Stomach (tissue), 9 donors: Measurements from ENCODE around the gene C17orf67. TPM values are rescaled to one million over a fixed set of nuclear protein-coding genes. Genes with fewer than 3 reads are reported as not detected.

Source experiments
- DNase-seq, 2 donors: peaks; one replicate each; pipeline versions ENCODE4 v3.0.0 to v3.0.0-alpha.2; 2013 to 2019
- H3K27ac ChIP-seq, 5 donors: fragments of 200-600 bp in 4 of 5; sonication (generic) in 4 of 5; one replicate each; pipeline ENCODE4 v1.5.1; 2013 to 2019; ENCODE audit warnings: mild to moderate bottlenecking in 1 of 5, moderate library complexity in 1 of 5
- H3K27me3 ChIP-seq, 3 donors: fragments of 200-600 bp; sonication (generic); one replicate each; pipeline ENCODE4 v1.5.1; 2017 to 2019; ENCODE audit warnings: mixed run types in 1 of 3
- H3K36me3 ChIP-seq, 4 donors: fragments of 200-600 bp; sonication (generic); 1 replicate in 3 of 4; 2 replicates in 1 of 4; pipeline ENCODE4 v1.5.1; 2016 to 2019
- H3K4me1 ChIP-seq, 4 donors: fragments of 200-600 bp; sonication (generic); one replicate each; pipeline ENCODE4 v1.5.1; 2016 to 2019
- H3K4me3 ChIP-seq, 4 donors: fragments of 200-600 bp; sonication (generic) in 3 of 4; one replicate each; pipeline ENCODE4 v1.5.1; 2016 to 2019; ENCODE audit warnings: mild to moderate bottlenecking in 1 of 4
- H3K9me3 ChIP-seq, 4 donors: fragments of 200-600 bp; sonication (generic); one replicate each; pipeline ENCODE4 v1.5.1; 2016 to 2019
- EP300 ChIP-seq: sonication (generic); formaldehyde crosslinking; IDR thresholded peaks from one replicate; pipeline ENCODE4 v1.6.1; 2017; ENCODE audit warnings: antibody characterized with exemption
- POLR2A ChIP-seq, 4 donors: fragments of 450-650 bp; IDR thresholded peaks; one replicate each; pipeline ENCODE4 v1.6.1; 2016; ENCODE audit warnings: antibody characterized with exemption in 4 of 4, control low read depth in 2 of 4, mild to moderate bottlenecking in 1 of 4, moderate library complexity in 1 of 4
- POLR2AphosphoS5 ChIP-seq, 3 donors: sonication (generic); formaldehyde crosslinking; IDR thresholded peaks; one replicate each; pipeline ENCODE4 v1.6.1; 2016; ENCODE audit warnings: antibody characterized with exemption in 3 of 3
- WGBS, 5 donors: extraction: QIAGEN DNeasy Blood & Tissue Kit in 3 of 5; methylation state at CpG; one replicate each; pipeline versions ENCODE4 v1.1.5 to v1.1.7; 2013 to 2018; 5-methylcytosine and 5-hydroxymethylcytosine counted together
- intact Hi-C: fragments of 100-400 bp; cut with DNase I; formaldehyde crosslinking; loops from one replicate; pipeline ENCODE4 v1.15.1; 2023; ENCODE audit warnings: low total_unique reads
- polyA plus RNA-seq, 3 donors: library from polyadenylated mRNA; stranded (reverse); fragments of 200-250 nt; gene quantifications; one replicate each; pipeline ENCODE4 v1.2.3, GENCODE V29; 2013
- total RNA-seq, 5 donors: library from RNA; depleted of rRNA; stranded (reverse); fragments of >200 nt; gene quantifications; one replicate each; pipeline versions ENCODE4 v1.1.0 to v1.2.3, GENCODE V29; 2014 to 2016
- TF ChIP-seq, protein P1 (sequence below), 7 experiments: fragments of 450-650 bp in 4 of 7; fragments of 200-600 bp in 3 of 7; sonication (generic) in 3 of 7; IDR thresholded peaks; one replicate each; pipeline ENCODE4 v1.5.1; 2016 to 2019; ENCODE audit warnings: antibody characterized with exemption in 7 of 7, control low read depth in 2 of 7, mild to moderate bottlenecking in 1 of 7
- donor health status: healthy with polysubstance abuse.
- donor health status: Bipolar disorder and iron deficiency.
- donor health status: healthy.

The C17orf67 gene
- total and polyA plus RNA-seq, 8 donors = 0.72 to 4.6 (median 1.5) TPM; not detected in 2

DNA sequence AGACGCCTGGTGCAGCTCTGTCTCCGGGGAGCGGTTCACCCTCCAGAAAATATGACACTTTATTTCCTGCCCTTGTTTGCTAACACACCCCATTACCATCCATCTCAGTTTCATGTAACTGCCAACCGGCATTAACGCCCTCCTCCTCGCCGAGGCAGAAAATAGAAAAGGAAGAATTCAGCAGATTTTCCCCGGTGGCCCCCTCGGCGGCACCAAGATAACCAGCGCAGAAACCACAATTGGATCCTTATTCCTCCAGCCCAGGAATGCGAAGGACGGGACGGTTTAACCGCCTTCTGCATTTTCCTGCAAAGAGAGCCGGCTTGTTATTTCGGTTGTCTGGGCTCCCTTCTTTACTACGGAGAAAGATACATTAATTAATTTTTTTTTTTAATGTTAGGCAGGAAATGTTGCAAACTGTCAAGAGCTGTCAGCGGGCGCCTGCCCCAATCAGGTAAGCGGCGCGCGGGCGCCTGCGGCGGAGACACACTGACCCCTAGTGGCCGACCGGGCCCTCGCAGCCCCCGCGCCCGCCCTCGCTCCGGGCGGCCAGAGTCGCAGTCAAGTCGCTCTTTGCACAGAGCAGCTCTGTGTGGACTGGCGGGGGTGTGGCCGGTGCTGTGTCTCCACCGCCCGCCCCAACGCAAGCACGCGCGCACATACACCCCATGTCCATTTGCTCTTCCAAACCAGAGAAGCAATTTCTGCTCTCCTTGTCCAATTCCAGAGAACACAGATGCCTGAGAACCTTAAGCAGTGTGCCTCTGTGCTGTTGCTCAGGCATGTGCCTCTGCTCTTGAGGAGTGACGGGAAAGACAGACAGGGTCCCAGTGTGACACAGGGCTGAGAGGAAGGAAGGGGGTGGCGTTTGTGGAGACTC, 53.6 kb downstream of the C17orf67 start:
- H3K4me3 ChIP-seq = peak overlapping the region; percentile 31 to 42 (median 33)
- WGBS, 5 donors = 1 to 2% (median 1%) methylated on average over 42 to 48 of the region's 48 CpGs
- TF ChIP-seq, protein P1, sequence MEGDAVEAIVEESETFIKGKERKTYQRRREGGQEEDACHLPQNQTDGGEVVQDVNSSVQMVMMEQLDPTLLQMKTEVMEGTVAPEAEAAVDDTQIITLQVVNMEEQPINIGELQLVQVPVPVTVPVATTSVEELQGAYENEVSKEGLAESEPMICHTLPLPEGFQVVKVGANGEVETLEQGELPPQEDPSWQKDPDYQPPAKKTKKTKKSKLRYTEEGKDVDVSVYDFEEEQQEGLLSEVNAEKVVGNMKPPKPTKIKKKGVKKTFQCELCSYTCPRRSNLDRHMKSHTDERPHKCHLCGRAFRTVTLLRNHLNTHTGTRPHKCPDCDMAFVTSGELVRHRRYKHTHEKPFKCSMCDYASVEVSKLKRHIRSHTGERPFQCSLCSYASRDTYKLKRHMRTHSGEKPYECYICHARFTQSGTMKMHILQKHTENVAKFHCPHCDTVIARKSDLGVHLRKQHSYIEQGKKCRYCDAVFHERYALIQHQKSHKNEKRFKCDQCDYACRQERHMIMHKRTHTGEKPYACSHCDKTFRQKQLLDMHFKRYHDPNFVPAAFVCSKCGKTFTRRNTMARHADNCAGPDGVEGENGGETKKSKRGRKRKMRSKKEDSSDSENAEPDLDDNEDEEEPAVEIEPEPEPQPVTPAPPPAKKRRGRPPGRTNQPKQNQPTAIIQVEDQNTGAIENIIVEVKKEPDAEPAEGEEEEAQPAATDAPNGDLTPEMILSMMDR (IDR thresholded peaks at IDR 0.05) = peak in 5 of 7 experiments; percentile 71 to 99 (median 97)
- no peak for TF ChIP-seq POLR2AphosphoS5 (IDR thresholded peaks at IDR 0.05)
- H3K4me1 ChIP-seq = peaks cover 5 to 12% (median 11%) of the 10 kb centered on the region in 4 donors
- H3K27me3 ChIP-seq = peaks cover 0 to 53% (median 14%) of the 10 kb centered on the region in 3 donors
- no peaks in the 10 kb centered on the region for H3K36me3 ChIP-seq
- no peak overlapping the region for H3K27ac ChIP-seq
- no peaks in the 10 kb centered on the region for H3K9me3 ChIP-seq
- intact Hi-C loops = no loop called here
- DNase-seq = peak; percentile 85 to 92

DNA sequence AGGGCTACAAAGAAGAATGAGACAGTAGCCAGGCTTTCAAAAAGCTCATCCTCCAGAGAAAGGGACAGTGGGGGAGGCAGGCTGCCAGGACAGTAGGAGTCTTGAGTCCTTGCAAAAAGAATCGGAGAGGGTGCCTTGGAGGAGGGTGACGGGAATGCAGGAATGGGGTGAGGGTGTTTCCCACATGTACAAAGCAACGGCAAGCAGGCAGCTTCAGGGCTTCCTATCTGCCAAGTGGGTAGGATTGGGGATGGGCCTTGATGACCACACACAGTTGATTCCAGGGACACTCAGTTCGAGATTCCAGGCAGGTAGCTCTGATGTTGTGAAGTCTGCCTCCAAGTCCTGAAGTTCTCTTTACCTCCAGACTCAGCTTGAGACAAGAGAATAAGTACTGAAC, 54.4 kb downstream of the C17orf67 start:
- H3K4me1 ChIP-seq = peaks cover 5 to 12% (median 11%) of the 10 kb centered on the region in 4 donors
- DNase-seq = no peak
- intact Hi-C loops = no loop called here
- no peaks in the 10 kb centered on the region for H3K9me3 ChIP-seq
- no peaks in the 10 kb centered on the region for H3K36me3 ChIP-seq
- H3K4me3 ChIP-seq = no peak overlapping the region
- peaks cover 0 to 53% (median 14%) of the 10 kb centered on the region in 3 donors for H3K27me3 ChIP-seq
- TF ChIP-seq POLR2AphosphoS5 (IDR thresholded peaks at IDR 0.05) (no peak), POLR2A (IDR thresholded peaks at IDR 0.05) (no peak)
- 66 to 79% (median 71%) methylated on average over 4 of the region's 4 CpGs for WGBS, 5 donors
- H3K27ac ChIP-seq = no peak overlapping the region

DNA sequence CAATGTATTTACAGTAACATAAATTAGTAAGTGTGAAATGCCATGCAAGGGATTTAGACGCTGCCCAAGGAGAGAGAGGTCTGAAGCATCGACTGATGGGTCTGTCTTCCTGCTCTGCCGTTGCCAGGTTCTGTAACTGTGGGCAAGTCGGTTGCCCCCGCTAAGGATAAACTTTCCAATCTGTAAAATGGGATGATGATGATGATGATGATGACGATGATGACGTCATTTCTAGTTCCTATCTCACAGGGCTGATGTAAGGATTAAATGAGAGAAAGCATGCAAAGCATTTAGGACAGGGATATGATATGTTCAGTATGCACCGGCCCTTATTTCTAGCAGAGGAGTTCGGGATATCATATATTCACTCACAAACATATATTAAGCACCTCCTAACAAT, 54.8 kb downstream of the C17orf67 start:
- H3K9me3 ChIP-seq = no peaks in the 10 kb centered on the region
- intact Hi-C loops = no loop called here
- no peak for TF ChIP-seq POLR2AphosphoS5 (IDR thresholded peaks at IDR 0.05)
- TF ChIP-seq EP300 = no peak
- TF ChIP-seq, protein P1 (IDR thresholded peaks at IDR 0.05) = no peak
- TF ChIP-seq POLR2A (IDR thresholded peaks at IDR 0.05) = no peak
- peaks cover 0 to 53% (median 14%) of the 10 kb centered on the region in 3 donors for H3K27me3 ChIP-seq
- WGBS, 5 donors = 86 to 90% (median 87%) methylated on average over 9 of the region's 9 CpGs
- H3K27ac ChIP-seq = no peak overlapping the region
- peaks cover 5 to 12% (median 11%) of the 10 kb centered on the region in 4 donors for H3K4me1 ChIP-seq
- DNase-seq = no peak
- no peak overlapping the region for H3K4me3 ChIP-seq
- H3K36me3 ChIP-seq = no peaks in the 10 kb centered on the region

DNA sequence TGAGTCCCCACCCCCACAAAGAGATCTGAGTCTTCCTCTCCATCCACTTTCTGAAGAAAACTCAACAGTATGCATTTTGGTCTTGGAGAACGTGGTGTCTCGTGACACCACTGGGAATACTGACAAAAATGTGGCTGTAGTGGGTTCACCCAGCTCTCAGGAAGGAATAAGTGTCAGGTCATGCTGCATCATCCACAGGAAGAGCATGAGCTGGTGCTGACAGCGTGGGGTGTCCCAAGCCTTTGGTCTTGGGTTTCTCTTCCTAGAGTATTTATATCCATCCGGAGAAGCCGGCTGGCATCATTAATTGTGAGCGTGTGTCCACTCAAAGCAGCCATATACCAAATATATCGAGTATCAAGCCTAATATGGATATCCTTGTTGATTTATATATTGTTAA, 55.9 kb downstream of the C17orf67 start:
- no peak for TF ChIP-seq POLR2A (IDR thresholded peaks at IDR 0.05)
- TF ChIP-seq, protein P1 (IDR thresholded peaks at IDR 0.05) = no peak
- no peak for TF ChIP-seq EP300
- TF ChIP-seq POLR2AphosphoS5 (IDR thresholded peaks at IDR 0.05) = no peak
- intact Hi-C loops = no loop called here
- Histone ChIP-seq H3K4me3 (no peak overlapping the region), H3K27ac (no peak overlapping the region), H3K36me3 (no peaks in the 10 kb centered on the region), H3K27me3 (peaks cover 0 to 53% (median 14%) of the 10 kb centered on the region in 3 donors), H3K9me3 (no peaks in the 10 kb centered on the region), H3K4me1 (peaks cover 5 to 12% (median 11%) of the 10 kb centered on the region in 4 donors)
- no peak for DNase-seq
- WGBS, 5 donors = 68 to 83% (median 80%) methylated on average over 7 of the region's 7 CpGs

GRCh38 chr17:56774650-56775049, 59.1 kb downstream of the C17orf67 start:
- intact Hi-C loops = no loop called here
- 57 to 88% (median 74%) methylated on average over 2 of the region's 2 CpGs for WGBS, 5 donors
- H3K27me3 ChIP-seq = peaks cover 0 to 45% (median 4%) of the 10 kb centered on the region in 3 donors
- H3K4me1 ChIP-seq = peaks cover 0 to 3% (median under 1%) of the 10 kb centered on the region in 4 donors
- no peak overlapping the region for H3K27ac ChIP-seq
- H3K36me3 ChIP-seq = no peaks in the 10 kb centered on the region
- TF ChIP-seq, protein P1 (IDR thresholded peaks at IDR 0.05) = no peak
- TF ChIP-seq POLR2AphosphoS5 (IDR thresholded peaks at IDR 0.05) = no peak
- TF ChIP-seq POLR2A (IDR thresholded peaks at IDR 0.05) = no peak
- TF ChIP-seq EP300 = no peak
- no peak overlapping the region for H3K4me3 ChIP-seq
- no peaks in the 10 kb centered on the region for H3K9me3 ChIP-seq
- DNase-seq = no peak
